ENCODE results near the gene YBEY.

DNA sequence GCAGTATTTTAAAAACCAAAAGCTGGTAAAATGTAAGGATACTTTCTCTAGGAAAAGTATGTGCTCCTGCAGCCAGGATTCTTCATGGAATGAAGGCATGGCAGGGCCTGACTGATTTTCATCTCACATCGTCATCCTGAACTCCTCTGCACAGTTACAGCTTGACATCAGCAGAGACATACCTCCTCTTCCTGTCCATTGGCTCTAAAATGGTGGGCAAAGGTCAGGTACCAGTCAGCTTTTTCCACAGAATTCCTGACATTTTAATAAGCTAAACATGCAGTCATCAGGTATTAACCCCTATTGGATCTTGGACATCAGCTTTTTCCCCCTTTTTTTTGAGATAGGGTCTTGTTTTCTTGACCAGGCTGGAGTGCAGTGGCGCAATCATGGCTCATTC is 43.7 kb downstream of the YBEY start:
- TF ChIP-seq, protein P1, sequence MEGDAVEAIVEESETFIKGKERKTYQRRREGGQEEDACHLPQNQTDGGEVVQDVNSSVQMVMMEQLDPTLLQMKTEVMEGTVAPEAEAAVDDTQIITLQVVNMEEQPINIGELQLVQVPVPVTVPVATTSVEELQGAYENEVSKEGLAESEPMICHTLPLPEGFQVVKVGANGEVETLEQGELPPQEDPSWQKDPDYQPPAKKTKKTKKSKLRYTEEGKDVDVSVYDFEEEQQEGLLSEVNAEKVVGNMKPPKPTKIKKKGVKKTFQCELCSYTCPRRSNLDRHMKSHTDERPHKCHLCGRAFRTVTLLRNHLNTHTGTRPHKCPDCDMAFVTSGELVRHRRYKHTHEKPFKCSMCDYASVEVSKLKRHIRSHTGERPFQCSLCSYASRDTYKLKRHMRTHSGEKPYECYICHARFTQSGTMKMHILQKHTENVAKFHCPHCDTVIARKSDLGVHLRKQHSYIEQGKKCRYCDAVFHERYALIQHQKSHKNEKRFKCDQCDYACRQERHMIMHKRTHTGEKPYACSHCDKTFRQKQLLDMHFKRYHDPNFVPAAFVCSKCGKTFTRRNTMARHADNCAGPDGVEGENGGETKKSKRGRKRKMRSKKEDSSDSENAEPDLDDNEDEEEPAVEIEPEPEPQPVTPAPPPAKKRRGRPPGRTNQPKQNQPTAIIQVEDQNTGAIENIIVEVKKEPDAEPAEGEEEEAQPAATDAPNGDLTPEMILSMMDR (IDR thresholded peaks at IDR 0.05): no peak
- no peak for TF ChIP-seq POLR2AphosphoS5 (IDR thresholded peaks at IDR 0.05)
- TF ChIP-seq POLR2A (IDR thresholded peaks at IDR 0.05): no peak
